Naive thymus-derived CD4-positive, alpha-beta T cell (primary cell): Measurements from ENCODE around the gene FAM180B. TPM values are rescaled to one million over a fixed set of nuclear protein-coding genes. Genes with fewer than 3 reads are reported as not detected.
"Not testable (repeated sequence)": the region's sequence is repeated elsewhere in the genome, so short reads cannot be mapped to it uniquely, and the experiment has no call there.

Experiments
- ATAC-seq: fragments of 150-1000 bp; cut with Tn5 transposase; 2 replicates; pipeline ENCODE4 v1.10.0; 2021; ENCODE audit warnings: mild to moderate bottlenecking, moderate library complexity
- CTCF ChIA-PET: fragments of 350-600 bp; sonication (Branson Sonifier 250); formaldehyde crosslinking; loops from one replicate; lab custom pipeline; 2021; ENCODE audit warnings: antibody characterized with exemption; lab: Charles Lee
- POLR2A ChIA-PET: fragments of 350-600 bp; sonication (Branson Sonifier 250); formaldehyde crosslinking; loops from one replicate; lab custom pipeline; 2021; ENCODE audit warnings: antibody characterized with exemption, inconsistent platforms; lab: Charles Lee
- DNase-seq, 9 donors: peaks; one replicate each; pipeline versions ENCODE4 v3.0.0 to v3.0.0-alpha.2; 2020 to 2022; ENCODE audit warnings: mixed read lengths in 1 of 9
- H3K27ac ChIP-seq: one replicate; pipeline ENCODE4 v1.7.0; 2013; ENCODE audit warnings: mild to moderate bottlenecking, low read depth, low read length, moderate library complexity
- H3K27me3 ChIP-seq, 2 donors: one replicate each; pipeline ENCODE4 v1.7.0; 2013; ENCODE audit warnings: low read length in 2 of 2, mild to moderate bottlenecking in 2 of 2, moderate library complexity in 2 of 2; ENCODE audit not compliant: control insufficient read depth in 2 of 2, insufficient read depth in 2 of 2
- H3K36me3 ChIP-seq, 3 experiments: 1 replicate in 2 of 3; 2 replicates in 1 of 3; pipeline ENCODE4 v1.7.0; 2013; ENCODE audit warnings: low read length in 3 of 3, mild to moderate bottlenecking in 3 of 3, moderate library complexity in 1 of 3; ENCODE audit not compliant: insufficient read depth in 3 of 3, control insufficient read depth in 2 of 3
- H3K4me1 ChIP-seq, 2 donors: one replicate each; pipeline ENCODE4 v1.7.0; 2013; ENCODE audit warnings: low read length in 2 of 2, mild to moderate bottlenecking in 2 of 2, moderate library complexity in 1 of 2; ENCODE audit not compliant: control insufficient read depth in 2 of 2, insufficient read depth in 2 of 2
- H3K4me3 ChIP-seq: 2 replicates; pipeline ENCODE4 v1.7.0; 2013; ENCODE audit warnings: mild to moderate bottlenecking, low read length
- H3K9me3 ChIP-seq, 3 experiments: 1 replicate in 2 of 3; 2 replicates in 1 of 3; pipeline ENCODE4 v1.7.0; 2013; ENCODE audit warnings: low read length in 3 of 3; ENCODE audit not compliant: control insufficient read depth in 2 of 3
- H3K27ac Mint-ChIP-seq, 9 donors: one replicate each; pipeline ENCODE4 v1.8.0; 2020 to 2022; ENCODE audit warnings: mixed read lengths in 9 of 9, mild to moderate bottlenecking in 8 of 9, moderate library complexity in 5 of 9, inconsistent platforms in 2 of 9
- H3K27me3 Mint-ChIP-seq, 5 donors: one replicate each; pipeline ENCODE4 v1.8.0; 2021 to 2022; ENCODE audit warnings: mixed read lengths in 5 of 5, mild to moderate bottlenecking in 1 of 5
- H3K36me3 Mint-ChIP-seq, 5 donors: one replicate each; pipeline ENCODE4 v1.8.0; 2020 to 2022; ENCODE audit warnings: mixed read lengths in 5 of 5, mild to moderate bottlenecking in 3 of 5, inconsistent platforms in 1 of 5
- H3K4me1 Mint-ChIP-seq, 7 donors: one replicate each; pipeline ENCODE4 v1.8.0; 2020 to 2022; ENCODE audit warnings: mixed read lengths in 7 of 7, mild to moderate bottlenecking in 3 of 7, inconsistent platforms in 1 of 7
- H3K4me3 Mint-ChIP-seq, 10 donors: one replicate each; pipeline ENCODE4 v1.8.0; 2020 to 2022; ENCODE audit warnings: mild to moderate bottlenecking in 10 of 10, mixed read lengths in 10 of 10, moderate library complexity in 6 of 10, inconsistent platforms in 2 of 10
- H3K9me3 Mint-ChIP-seq, 11 donors: one replicate each; pipeline ENCODE4 v1.8.0; 2020 to 2022; ENCODE audit warnings: mixed read lengths in 11 of 11, mild to moderate bottlenecking in 4 of 11, inconsistent platforms in 1 of 11, moderate library complexity in 1 of 11
- intact Hi-C, 2 donors: fragments of 100-400 bp; cut with micrococcal nuclease; formaldehyde crosslinking; loops; one replicate each; pipeline ENCODE4 v1.15.1; 2023
- polyA plus RNA-seq, 2 donors: library from polyadenylated mRNA; unstranded; fragments of 300-500 nt; fragmentation: Illumina TruSeq; gene quantifications; one replicate each; pipeline ENCODE4 v1.2.3, GENCODE V29; 2021
- total RNA-seq, 6 experiments: library from RNA in 5 of 6; stranded (reverse) in 5 of 6; gene quantifications; 1 replicate in 5 of 6; 2 replicates in 1 of 6; pipeline ENCODE4 v1.2.3 and lab custom pipeline; 2021 to 2026

Gene FAM180B
- total and polyA plus RNA-seq, 7 experiments from 2014 or later = 0.21 to 1.0 (median 0.30) TPM; not detected in 3

GRCh38 chr11:47545298-47545697 lies 41.2 kb upstream of the FAM180B start:
- ATAC-seq = no peak
- ChIA-PET POLR2A (no interaction called here), CTCF (no interaction called here)
- Histone ChIP-seq H3K36me3 (peaks cover 0 to 4% (median 0%) of the 10 kb centered on the region in 3 experiments), H3K27ac (no peak overlapping the region), H3K27me3 (no peaks in the 10 kb centered on the region), H3K4me1 (peaks cover 34 to 36% of the 10 kb centered on the region in 2 donors), H3K4me3 (no peak overlapping the region), H3K9me3 (no peaks in the 10 kb centered on the region)
- Mint-ChIP-seq H3K4me3 (peak overlapping the region in 1 of 10 donors; percentile 34), H3K27me3 (no peaks in the 10 kb centered on the region), H3K4me1 (peaks cover 40 to 92% (median 67%) of the 10 kb centered on the region in 7 donors), H3K9me3 (no peaks in the 10 kb centered on the region), H3K36me3 (peaks cover 3 to 12% (median 4%) of the 10 kb centered on the region in 5 donors), H3K27ac (no peak overlapping the region)
- no peak for DNase-seq
- intact Hi-C loops = no loop called here

GRCh38 chr11:47546274-47546673 lies 40.2 kb upstream of the FAM180B start:
- peak overlapping the region in 1 of 9 donors; percentile 14 for H3K27ac Mint-ChIP-seq
- H3K4me3 ChIP-seq, H3K9me3 Mint-ChIP-seq, intact Hi-C loops, H3K36me3 ChIP-seq, H3K9me3 ChIP-seq, DNase-seq, H3K27ac ChIP-seq, ATAC-seq, H3K27me3 Mint-ChIP-seq, H3K27me3 ChIP-seq: not testable (repeated sequence)
- H3K36me3 Mint-ChIP-seq = peaks cover 0 to 11% (median 5%) of the 10 kb centered on the region in 5 donors
- H3K4me1 ChIP-seq = peaks cover 37 to 45% of the 10 kb centered on the region in 2 donors
- peak overlapping the region in 3 of 10 donors; percentile 20 to 53 (median 21) for H3K4me3 Mint-ChIP-seq
- ChIA-PET POLR2A (interaction anchor here (0.7 kb wide), 1 partner anchor 12 kb away, joined by 4 read pairs; no protein-coding TSS in a partner anchor), CTCF (interaction anchor here (0.7 kb wide), 1 partner anchor 394 kb away, joined by 3 read pairs; no protein-coding TSS in a partner anchor)
- peaks cover 42 to 92% (median 67%) of the 10 kb centered on the region in 7 donors for H3K4me1 Mint-ChIP-seq

- Mint-ChIP-seq H3K9me3 (peaks cover 0 to 2% (median 0%) of the 10 kb centered on the region in 11 donors), H3K36me3 (peaks cover 0 to 16% (median 7%) of the 10 kb centered on the region in 5 donors), H3K4me1 (peaks cover 42 to 77% (median 55%) of the 10 kb centered on the region in 7 donors), H3K27me3 (no peaks in the 10 kb centered on the region), H3K27ac (peak overlapping the region in 8 of 9 donors; percentile 7 to 97 (median 79)), H3K4me3 (peak overlapping the region; percentile 51 to 100 (median 96))
- ChIA-PET CTCF (no interaction called here), POLR2A (interaction anchor here (0.9 to 7.3 kb wide), 3 partner anchors 15 to 28 kb away, joined by 4 to 38 read pairs (median 25); partner anchors contain the start of genes KBTBD4, NDUFS3 and PTPMT1)
- no peaks in the 10 kb centered on the region for H3K9me3 ChIP-seq
- H3K27ac ChIP-seq = peak overlapping the region; percentile 89
- peaks cover 32 to 34% of the 10 kb centered on the region in 2 donors for H3K4me1 ChIP-seq
- no peaks in the 10 kb centered on the region for H3K27me3 ChIP-seq
- peak overlapping the region; percentile 87 for H3K4me3 ChIP-seq
- DNase-seq (no peak), ATAC-seq (no peak)
- peaks cover 0 to 4% (median 0%) of the 10 kb centered on the region in 3 experiments for H3K36me3 ChIP-seq
- intact Hi-C loops = loop anchor here (5.0 to 10.0 kb wide), 8 partner anchors 38 to 1633 kb away; partner anchors contain the start of genes AGBL2 (in 1 of the 2), ARFGAP2 (in 1 of the 2), ATG13 (in 1 of the 2) and CKAP5 (in 1 of the 2)
Observed at GRCh38 chr11:47550288-47551047, 36.0 kb upstream of the FAM180B start.

GRCh38 chr11:47551086-47551485 lies 35.4 kb upstream of the FAM180B start:
- POLR2A ChIA-PET = interaction anchor here (0.8 to 7.3 kb wide), 3 partner anchors 12 to 27 kb away, joined by 3 to 38 read pairs (median 25); partner anchors contain the start of genes KBTBD4, NDUFS3 and PTPMT1
- intact Hi-C loops = loop anchor here (5.0 to 10.0 kb wide), 8 partner anchors 39 to 1634 kb away; partner anchors contain the start of genes AGBL2 (in 1 of the 2), ARFGAP2 (in 1 of the 2), ATG13 (in 1 of the 2) and CKAP5 (in 1 of the 2)
- H3K4me3 ChIP-seq = peak overlapping the region; percentile 87
- Mint-ChIP-seq H3K27ac (peak overlapping the region; percentile 66 to 97 (median 91)), H3K4me1 (peaks cover 42 to 71% (median 55%) of the 10 kb centered on the region in 7 donors), H3K9me3 (peaks cover 0 to 2% (median 0%) of the 10 kb centered on the region in 11 donors), H3K4me3 (peak overlapping the region; percentile 93 to 100 (median 96)), H3K27me3 (no peaks in the 10 kb centered on the region), H3K36me3 (peaks cover 0 to 16% (median 7%) of the 10 kb centered on the region in 5 donors)
- no peak for DNase-seq
- peaks cover 32 to 34% of the 10 kb centered on the region in 2 donors for H3K4me1 ChIP-seq
- no peaks in the 10 kb centered on the region for H3K27me3 ChIP-seq
- no peaks in the 10 kb centered on the region for H3K9me3 ChIP-seq
- peak overlapping the region; percentile 89 for H3K27ac ChIP-seq
- peaks cover 0 to 4% (median 0%) of the 10 kb centered on the region in 3 experiments for H3K36me3 ChIP-seq
- CTCF ChIA-PET = no interaction called here
- no peak for ATAC-seq

- CTCF ChIA-PET = interaction anchor here (1.0 kb wide), 1 partner anchor 65 kb away, joined by 3 read pairs; no protein-coding TSS in a partner anchor
- H3K27ac Mint-ChIP-seq = peak overlapping the region; percentile 86 to 97 (median 95)
- H3K9me3 Mint-ChIP-seq = peaks cover 0 to 2% (median 0%) of the 10 kb centered on the region in 11 donors
- no peaks in the 10 kb centered on the region for H3K27me3 Mint-ChIP-seq
- Histone ChIP-seq H3K27me3 (no peaks in the 10 kb centered on the region), H3K27ac (peak overlapping the region; percentile 89), H3K4me1 (peaks cover 27 to 34% of the 10 kb centered on the region in 2 donors), H3K4me3 (peak overlapping the region; percentile 87), H3K36me3 (no peaks in the 10 kb centered on the region), H3K9me3 (no peaks in the 10 kb centered on the region)
- H3K4me3 Mint-ChIP-seq = peak overlapping the region; percentile 93 to 100 (median 96)
- POLR2A ChIA-PET = interaction anchor here (0.5 to 7.3 kb wide), 9 partner anchors 12 to 430 kb away, joined by 3 to 38 read pairs (median 3); partner anchors contain the start of genes KBTBD4, NDUFS3 and PTPMT1
- peaks cover 0 to 15% (median 5%) of the 10 kb centered on the region in 5 donors for H3K36me3 Mint-ChIP-seq
- intact Hi-C loops = loop anchor here (1.0 to 10.0 kb wide), 14 partner anchors 40 to 1635 kb away; partner anchors contain the start of genes ARFGAP2 (in 2 of the 2), ACP2 (in 1 of the 2), AGBL2 (in 1 of the 2) and ARHGAP1 (in 1 of the 2)
- ATAC-seq (no peak), DNase-seq (peak in 6 of 9 donors; percentile 4 to 51 (median 8))
- peaks cover 40 to 64% (median 48%) of the 10 kb centered on the region in 7 donors for H3K4me1 Mint-ChIP-seq
Observed at GRCh38 chr11:47552056-47552565, 34.4 kb upstream of the FAM180B start.
